ENCODE results near the gene TSPY1. TPM values are rescaled to one million over a fixed set of nuclear protein-coding genes. Genes with fewer than 3 reads are reported as not detected.
"Not testable (repeated sequence)": the region's sequence is repeated elsewhere in the genome, so short reads cannot be mapped to it uniquely, and the experiment has no call there.

The TSPY1 gene
- not detected for total RNA-seq
- not detected for polyA plus RNA-seq (ENCODE audit: insufficient read depth in 1 of 8, insufficient read length in 8 of 8, low replicate concordance in 1 of 8)
- long read RNA-seq, donor 1: 0 reads
- long read RNA-seq, donor 2: 0 reads
- long read RNA-seq, donor 3: 0 reads
- long read RNA-seq, donor 4: 0 reads
- long read RNA-seq, donor 5: 0 reads
- long read RNA-seq, donor 6: 0 reads
- long read RNA-seq, donor 7: 0 reads
- long read RNA-seq, donor 8: 0 reads
- long read RNA-seq, donor 9: 0 reads
- long read RNA-seq, donor 10: 0 reads
- long read RNA-seq, donor 11: 0 reads

GRCh38 chrY:9466655-9467054, at the start of gene TSPY1:
TSPY1 (plus strand) TSS chrY:9466955; CDS start chrY:9467001, 46 bp downstream.
- H3K4me3 ChIP-seq (ENCODE audit: low read length); H3K9me3 ChIP-seq (replicated peaks; ENCODE audit: control insufficient read depth, low read depth, low read length); H3K27ac ChIP-seq (ENCODE audit: low read length); DNase-seq; H3K27me3 ChIP-seq (ENCODE audit: control insufficient read depth, insufficient read depth, low read length); H3K4me1 ChIP-seq (ENCODE audit: control insufficient read depth, insufficient read depth, low read length); H3K36me3 ChIP-seq (ENCODE audit: control insufficient read depth, insufficient read depth, low read length): not testable (repeated sequence)
- WGBS (ENCODE audit: insufficient coverage): no CpG with 5 or more reads among the region's 25 CpGs

- H3K4me3 ChIP-seq (ENCODE audit: low read length); DNase-seq; H3K4me1 ChIP-seq (ENCODE audit: control insufficient read depth, insufficient read depth, low read length); H3K27ac ChIP-seq (ENCODE audit: low read length); H3K36me3 ChIP-seq (ENCODE audit: control insufficient read depth, insufficient read depth, low read length); H3K27me3 ChIP-seq (ENCODE audit: control insufficient read depth, insufficient read depth, low read length); H3K9me3 ChIP-seq (replicated peaks; ENCODE audit: control insufficient read depth, low read depth, low read length): not testable (repeated sequence)
- no CpG with 5 or more reads among the region's 26 CpGs for WGBS (ENCODE audit: insufficient coverage)
These were observed 20.2 kb downstream of the TSPY1 start, which contains the start of gene TSPY9 for GRCh38 chrY:9486967-9487366. TSPY9 (plus strand) TSS chrY:9487267; CDS start chrY:9487313, 46 bp downstream.

GRCh38 chrY:9504396-9504795, 37.6 kb downstream of the TSPY1 start:
- H3K9me3 ChIP-seq (replicated peaks; ENCODE audit: control insufficient read depth, low read depth, low read length); H3K4me3 ChIP-seq (ENCODE audit: low read length); H3K27ac ChIP-seq (ENCODE audit: low read length); H3K27me3 ChIP-seq (ENCODE audit: control insufficient read depth, insufficient read depth, low read length); H3K36me3 ChIP-seq (ENCODE audit: control insufficient read depth, insufficient read depth, low read length); DNase-seq; H3K4me1 ChIP-seq (ENCODE audit: control insufficient read depth, insufficient read depth, low read length): not testable (repeated sequence)
- no CpG with 5 or more reads among the region's 6 CpGs for WGBS (ENCODE audit: insufficient coverage)

GRCh38 chrY:9516287-9516686, 49.5 kb downstream of the TSPY1 start:
- H3K4me1 ChIP-seq (ENCODE audit: control insufficient read depth, insufficient read depth, low read length); H3K4me3 ChIP-seq (ENCODE audit: low read length); H3K36me3 ChIP-seq (ENCODE audit: control insufficient read depth, insufficient read depth, low read length); H3K27me3 ChIP-seq (ENCODE audit: control insufficient read depth, insufficient read depth, low read length); H3K9me3 ChIP-seq (replicated peaks; ENCODE audit: control insufficient read depth, low read depth, low read length); DNase-seq; H3K27ac ChIP-seq (ENCODE audit: low read length): not testable (repeated sequence)
- no CpG with 5 or more reads among the region's 12 CpGs for WGBS (ENCODE audit: insufficient coverage)

Other genes with a start within 250 kb of the TSPY1 start
- not detected for gene TSPY4, start 129.5 kb upstream of the TSPY1 start, total RNA-seq
- not detected for gene TSPY4, start 129.5 kb upstream of the TSPY1 start, polyA plus RNA-seq (ENCODE audit: insufficient read depth in 1 of 8, insufficient read length in 8 of 8, low replicate concordance in 1 of 8)
- gene TSPY8, start 109.2 kb upstream of the TSPY1 start, total RNA-seq: not detected
- gene TSPY8, start 109.2 kb upstream of the TSPY1 start, polyA plus RNA-seq (ENCODE audit: insufficient read depth in 1 of 8, insufficient read length in 8 of 8, low replicate concordance in 1 of 8): not detected
- not detected for gene TSPY3, start 68.5 kb upstream of the TSPY1 start, total RNA-seq
- gene TSPY3, start 68.5 kb upstream of the TSPY1 start, polyA plus RNA-seq (ENCODE audit: insufficient read depth in 1 of 8, insufficient read length in 8 of 8, low replicate concordance in 1 of 8): not detected
- gene TSPY9, start 20.3 kb downstream of the TSPY1 start, total RNA-seq: not detected
- gene TSPY9, start 20.3 kb downstream of the TSPY1 start, polyA plus RNA-seq (ENCODE audit: insufficient read depth in 1 of 8, insufficient read length in 8 of 8, low replicate concordance in 1 of 8): not detected
- not detected for gene TSPY10, start 60.9 kb downstream of the TSPY1 start, total RNA-seq
- not detected for gene TSPY10, start 60.9 kb downstream of the TSPY1 start, polyA plus RNA-seq (ENCODE audit: insufficient read depth in 1 of 8, insufficient read length in 8 of 8, low replicate concordance in 1 of 8)

Measured in muscle of leg (tissue), 16 donors.